HepG2 (cell line): ENCODE measurements around the gene SOCS3. TPM values are rescaled to one million over a fixed set of nuclear protein-coding genes. Genes with fewer than 3 reads are reported as not detected.

Source experiments
- BCL6 ChIP-seq: IDR thresholded peaks from 2 replicates; pipeline ENCODE4 v1.6.1; 2016; ENCODE audit warnings: missing genetic modification reagents, missing compliant biosample characterization
- BHLHE40 ChIP-seq: IDR thresholded peaks from 2 replicates; pipeline ENCODE4 v1.6.1; 2011; ENCODE audit warnings: low read length, improper control_type of control experiment
- CBFB ChIP-seq: sonication (generic); formaldehyde crosslinking; IDR thresholded peaks from 2 replicates; pipeline ENCODE4 v1.4.0; 2020; ENCODE audit warnings: missing genetic modification reagents
- HOMEZ ChIP-seq: IDR thresholded peaks from 2 replicates; pipeline ENCODE4 v1.6.1; 2016; ENCODE audit warnings: low read depth
- KMT2A ChIP-seq: sonication (generic); formaldehyde crosslinking; IDR thresholded peaks from 2 replicates; pipeline ENCODE4 v1.4.0; 2020; ENCODE audit warnings: missing genetic modification reagents
- MAFF ChIP-seq: IDR thresholded peaks from 2 replicates; pipeline ENCODE4 v1.6.1; 2011; ENCODE audit warnings: low read depth, low read length, improper control_type of control experiment
- NKX3-1 ChIP-seq: sonication (generic); formaldehyde crosslinking; IDR thresholded peaks from 2 replicates; pipeline ENCODE4 v1.5.0; 2020; ENCODE audit warnings: missing genetic modification reagents
- RBFOX2 ChIP-seq: fragments of 200-400 bp; formaldehyde crosslinking; IDR thresholded peaks from 2 replicates; pipeline ENCODE4 v1.6.1; 2017; ENCODE audit warnings: low read depth, mild to moderate bottlenecking, low read length
- SAFB2 ChIP-seq: sonication (generic); formaldehyde crosslinking; IDR thresholded peaks from 2 replicates; pipeline ENCODE4 v1.5.1; 2020; ENCODE audit warnings: missing genetic modification reagents, low read depth, mild to moderate bottlenecking, borderline replicate concordance
- SALL2 ChIP-seq: sonication (generic); formaldehyde crosslinking; IDR thresholded peaks from 2 replicates; pipeline ENCODE4 v1.8.1; 2023; ENCODE audit warnings: mild to moderate bottlenecking, missing genetic modification reagents, inconsistent platforms
- SMAD9 ChIP-seq: sonication (generic); formaldehyde crosslinking; IDR thresholded peaks from 2 replicates; pipeline ENCODE4 v1.5.1; 2020; ENCODE audit warnings: mild to moderate bottlenecking, missing genetic modification reagents
- TGIF2 ChIP-seq: IDR thresholded peaks from 2 replicates; pipeline ENCODE4 v1.6.1; 2016; ENCODE audit warnings: control low read depth, missing compliant biosample characterization
- ZBTB37 ChIP-seq: sonication (generic); formaldehyde crosslinking; IDR thresholded peaks from 2 replicates; pipeline ENCODE4 v1.4.0; 2020; ENCODE audit warnings: mild to moderate bottlenecking, missing genetic modification reagents
- ZFY ChIP-seq: sonication (generic); formaldehyde crosslinking; IDR thresholded peaks from 2 replicates; pipeline ENCODE4 v1.4.0; 2020; ENCODE audit warnings: missing genetic modification reagents
- ZHX2 ChIP-seq, 2 experiments: sonication (generic) in 1 of 2; formaldehyde crosslinking in 1 of 2; IDR thresholded peaks; 2 replicates each; pipeline versions ENCODE4 v1.6.1 to v1.9.0; 2014 to 2022; ENCODE audit warnings: antibody characterized with exemption in 1 of 2, borderline replicate concordance in 1 of 2, inconsistent platforms in 1 of 2, low read depth in 1 of 2, missing genetic modification reagents in 1 of 2
- ZNF274 ChIP-seq: sonication (generic); formaldehyde crosslinking; IDR thresholded peaks from 2 replicates; pipeline ENCODE4 v1.5.1; 2020; ENCODE audit warnings: mild to moderate bottlenecking, missing genetic modification reagents
- ZNF317 ChIP-seq: sonication (generic); formaldehyde crosslinking; IDR thresholded peaks from 2 replicates; pipeline ENCODE4 v1.5.0; 2020; ENCODE audit warnings: mild to moderate bottlenecking, missing genetic modification reagents
- ZNF350 ChIP-seq: sonication (generic); formaldehyde crosslinking; IDR thresholded peaks from 2 replicates; pipeline ENCODE4 v1.4.0; 2020; ENCODE audit warnings: mild to moderate bottlenecking, low read depth, missing genetic modification reagents, borderline replicate concordance
- ZNF362 ChIP-seq: sonication (generic); formaldehyde crosslinking; IDR thresholded peaks from 2 replicates; pipeline ENCODE4 v1.4.0; 2020; ENCODE audit warnings: missing genetic modification reagents, mild to moderate bottlenecking, borderline replicate concordance
- ZNF552 ChIP-seq: sonication (generic); formaldehyde crosslinking; IDR thresholded peaks from 2 replicates; pipeline ENCODE4 v1.9.0; 2022; ENCODE audit warnings: missing genetic modification reagents, mild to moderate bottlenecking, borderline replicate concordance
- ZNF841 ChIP-seq: sonication (generic); formaldehyde crosslinking; IDR thresholded peaks from 2 replicates; pipeline ENCODE4 v1.8.1; 2023; ENCODE audit warnings: missing genetic modification reagents, borderline replicate concordance
- ZSCAN9 ChIP-seq: IDR thresholded peaks from 2 replicates; pipeline ENCODE4 v1.6.1; 2016; ENCODE audit warnings: borderline replicate concordance
- polyA plus RNA-seq, 8 experiments: library from polyadenylated mRNA; depleted of rRNA in 3 of 8; stranded (reverse) in 7 of 8; unstranded in 1 of 8; fragments of >200 nt; fragmentation: Illumina TruSeq in 4 of 8; extraction: Trizol in 4 of 8; gene quantifications; 2 replicates each; pipeline versions ENCODE4 v1.2.1 to v1.2.3, GENCODE V29; 2011 to 2016; ENCODE audit warnings: low read depth in 4 of 8, missing spikeins in 1 of 8, mixed read lengths in 1 of 8; ENCODE audit not compliant: insufficient read depth in 1 of 8
- total RNA-seq, 5 experiments: library from RNA; depleted of rRNA; stranded (reverse); fragments of >200 nt; fragmentation: Illumina TruSeq; extraction: Trizol; gene quantifications; 2 replicates each; pipeline ENCODE4 v1.2.3, GENCODE V29; 2016; ENCODE audit warnings: low read depth in 1 of 5

The SOCS3 gene
- total and polyA plus RNA-seq, 2 of the 13 experiments (the other 11 are each of a cell fraction or from before 2014, with no cell fraction given): 0.77 to 2.4 TPM

- TF ChIP-seq SAFB2 (CRISPR knock-in tag) (no peak), RBFOX2 (no peak), ZNF362 (CRISPR knock-in tag) (no peak), ZNF350 (CRISPR knock-in tag) (peak; percentile 81), ZNF841 (CRISPR knock-in tag) (no peak), ZHX2 (IDR thresholded peaks at IDR 0.05; ENCODE audit: low read depth) (no peak), ZHX2 (CRISPR knock-in tag; IDR thresholded peaks at IDR 0.05; ENCODE audit: borderline replicate concordance) (no peak), BCL6 (CRISPR knock-in tag) (peak; percentile 75), BHLHE40 (no peak), ZFY (CRISPR knock-in tag) (peak; percentile 7; the same call in 1 of the 2 replicates), ZNF552 (CRISPR knock-in tag) (no peak), SALL2 (CRISPR knock-in tag) (no peak), ZNF274 (CRISPR knock-in tag) (peak; percentile 48; the same call in 1 of the 2 replicates), NKX3-1 (no peak), HOMEZ (no peak), ZSCAN9 (no peak), MAFF (no peak), CBFB (CRISPR knock-in tag) (no peak), TGIF2 (no peak; the same call in 1 of the 2 replicates), ZNF317 (CRISPR knock-in tag) (no peak), SMAD9 (CRISPR knock-in tag) (no peak), KMT2A (no peak), ZBTB37 (CRISPR knock-in tag) (no peak)
Observed at GRCh38 chr17:78351449-78352006, 8.3 kb downstream of the SOCS3 start (continued).
